Activated CD4-positive, alpha-beta T cell treated with anti-CD3 and anti-CD28 coated beads, Interleukin-2, Interleukin-6, amounts not matched to agents 100 ng/mL and 50 ng/mL, durations not matched to agents 16 hours and 8 hours (primary cell): ENCODE measurements around the gene OTUD5.
"Not testable (repeated sequence)": the region's sequence is repeated elsewhere in the genome, so short reads cannot be mapped to it uniquely, and the experiment has no call there.

Experiments
- DNase-seq: peaks from one replicate; pipeline ENCODE4 v3.0.0-alpha.2; 2020

The OTUD5 gene

DNA sequence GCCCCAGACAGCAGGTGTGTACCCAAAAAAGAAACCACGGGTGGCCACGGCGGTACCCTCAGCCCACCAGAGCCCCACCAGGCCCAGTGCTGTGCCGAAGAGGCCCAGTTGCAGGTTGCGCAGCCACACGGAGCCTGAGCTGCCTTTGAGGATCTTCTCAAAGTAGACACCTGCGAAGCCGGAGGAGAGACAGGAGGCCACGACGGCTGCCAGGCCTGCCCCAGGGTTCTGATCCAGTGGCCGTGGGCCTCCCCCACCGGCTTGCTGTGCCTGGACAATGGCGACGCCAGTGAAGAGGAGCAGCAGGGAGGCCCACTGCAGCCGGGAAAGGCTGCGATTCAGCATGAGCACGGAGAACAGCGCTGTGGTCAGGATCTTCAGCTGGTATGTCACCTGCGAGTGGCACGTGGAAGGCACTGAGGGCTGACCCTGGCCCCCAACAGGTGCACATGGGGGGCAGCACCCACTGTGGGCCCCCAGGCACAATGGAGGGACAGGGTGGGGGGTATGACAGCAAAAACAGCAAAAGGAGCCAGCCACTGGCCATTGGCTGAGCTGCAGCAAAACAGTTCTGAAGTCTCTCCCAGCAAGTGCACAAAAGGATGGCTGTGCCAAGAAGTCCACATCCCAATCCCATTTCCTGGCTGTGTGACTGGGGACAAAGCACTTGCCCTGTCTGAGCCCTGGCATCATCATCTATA is 52.2 kb downstream of the OTUD5 start:
- DNase-seq, result no peak

DNA sequence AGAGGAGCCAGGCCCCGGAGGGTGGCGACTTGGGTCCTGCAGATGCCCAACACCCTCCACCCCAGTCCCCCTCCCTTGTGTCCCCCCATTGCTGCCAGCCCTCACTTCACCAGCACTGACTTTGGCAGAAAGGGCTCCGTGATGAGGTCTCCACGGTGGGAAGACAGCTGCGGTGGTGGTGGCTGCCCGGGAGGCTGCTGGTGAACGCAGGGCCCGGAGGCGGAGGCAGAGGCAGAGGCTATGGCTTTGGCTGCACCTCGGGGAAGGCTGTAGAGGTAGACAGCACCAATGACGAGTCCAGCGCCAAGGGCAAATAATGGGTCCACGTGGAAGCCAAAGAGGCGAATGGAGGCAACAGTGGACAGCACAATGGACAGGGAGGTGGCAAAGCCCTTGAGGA is 52.8 kb downstream of the OTUD5 start:
- DNase-seq, result no peak

DNA sequence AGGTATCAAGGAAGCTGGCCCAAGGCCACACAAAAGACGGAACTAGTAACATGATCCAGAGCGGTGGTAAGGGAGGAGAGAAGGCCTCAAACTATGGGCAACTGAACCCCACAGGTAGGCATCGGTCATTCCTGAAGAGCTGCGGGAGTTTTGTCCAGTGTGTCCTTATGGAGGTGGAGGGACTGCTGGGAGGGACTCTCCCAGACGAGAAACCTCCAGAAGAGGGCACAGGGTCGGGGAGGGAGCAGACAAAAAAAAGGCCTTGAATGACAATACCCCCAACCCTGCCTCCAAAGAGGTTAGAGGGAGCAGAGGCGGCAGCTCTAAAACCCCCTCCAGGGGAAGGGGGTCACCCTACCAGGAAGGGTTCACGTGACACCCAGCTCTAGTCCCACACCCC is 53.2 kb downstream of the OTUD5 start:
- no peak for DNase-seq

DNA sequence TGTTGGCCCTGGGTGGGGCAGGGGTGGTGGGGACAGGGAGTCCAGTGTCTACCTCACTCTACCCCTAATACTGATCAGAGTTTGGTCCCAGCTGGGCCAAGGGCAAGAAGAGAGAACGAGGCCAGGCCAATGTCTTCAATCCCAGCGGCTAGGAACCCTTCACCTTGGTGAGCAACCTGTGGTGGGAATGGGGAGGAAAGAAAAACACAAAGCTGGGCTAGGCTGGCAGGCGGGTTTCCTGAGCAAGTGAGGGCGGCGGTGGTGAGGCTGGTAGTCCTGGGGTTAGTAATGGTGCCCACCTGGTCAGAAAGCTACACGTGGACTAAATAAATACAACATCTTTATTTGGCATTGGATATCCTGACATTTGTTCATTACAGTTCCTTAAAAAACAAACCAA is 54.1 kb downstream of the OTUD5 start:
- no peak for DNase-seq

DNA sequence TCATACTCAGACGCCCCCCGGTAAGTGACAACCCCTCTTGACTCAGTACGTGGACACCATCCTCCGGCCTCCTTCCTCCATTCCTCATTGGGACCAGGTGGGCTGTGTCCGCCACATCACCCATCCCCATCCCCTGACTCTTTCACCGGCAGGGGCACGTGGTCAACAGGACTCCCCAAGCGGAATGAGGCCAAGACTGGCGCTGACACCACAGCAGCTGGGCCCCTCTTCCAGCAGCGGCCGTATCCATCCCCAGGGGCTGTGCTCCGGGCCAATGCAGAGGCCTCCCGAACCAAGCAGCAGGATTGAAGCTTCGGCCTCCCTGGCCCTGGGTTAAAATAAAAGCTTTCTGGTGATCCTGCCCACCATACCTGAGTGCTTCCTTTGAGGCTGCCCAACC is 54.6 kb downstream of the OTUD5 start:
- DNase-seq, result no peak

DNA sequence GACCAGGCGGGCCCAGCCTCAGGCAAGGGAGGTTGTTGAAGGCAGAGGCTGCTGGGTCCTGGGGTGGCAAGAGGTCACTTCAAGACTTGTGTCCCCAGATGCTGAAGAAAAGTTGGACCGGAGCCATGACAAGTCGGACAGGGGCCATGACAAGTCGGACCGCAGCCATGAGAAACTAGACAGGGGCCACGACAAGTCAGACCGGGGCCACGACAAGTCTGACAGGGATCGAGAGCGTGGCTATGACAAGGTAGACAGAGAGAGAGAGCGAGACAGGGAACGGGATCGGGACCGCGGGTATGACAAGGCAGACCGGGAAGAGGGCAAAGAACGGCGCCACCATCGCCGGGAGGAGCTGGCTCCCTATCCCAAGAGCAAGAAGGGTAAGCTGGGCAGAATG is 55.3 kb downstream of the OTUD5 start:
- no peak for DNase-seq

DNA sequence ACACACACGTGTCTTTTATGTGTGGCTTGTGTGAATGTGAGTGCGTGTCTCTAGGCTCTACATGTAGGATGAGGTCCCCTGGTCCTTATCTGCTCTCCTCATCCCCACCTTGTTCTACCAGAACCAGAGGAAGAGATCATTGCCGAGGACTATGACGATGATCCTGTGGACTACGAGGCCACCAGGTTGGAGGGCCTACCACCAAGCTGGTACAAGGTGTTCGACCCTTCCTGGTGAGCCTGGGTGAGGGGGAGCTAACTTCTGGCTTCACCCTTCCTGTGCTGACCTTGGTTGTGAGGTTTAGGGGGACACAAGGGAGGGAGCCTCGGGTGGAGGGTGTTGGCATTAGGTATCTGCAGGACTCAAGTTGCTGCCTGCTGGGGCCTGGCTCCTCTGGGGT is 56.3 kb downstream of the OTUD5 start:
- no peak for DNase-seq

DNA sequence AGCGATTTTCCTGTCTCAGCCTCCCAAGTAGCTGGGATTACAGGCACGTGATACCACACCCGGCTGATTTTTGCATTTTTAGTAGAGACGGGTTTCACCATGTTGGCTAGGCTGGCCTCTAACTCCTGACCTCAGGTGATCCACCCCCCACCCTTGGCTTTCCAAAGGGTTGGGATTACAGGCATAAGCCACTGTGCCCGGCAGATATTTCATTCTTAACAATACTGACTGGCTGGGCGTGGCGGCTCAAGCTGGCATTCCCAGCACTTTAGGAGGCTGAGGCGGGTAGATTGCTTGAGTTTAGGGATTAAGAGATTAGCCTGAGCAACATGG is 58.4 kb downstream of the OTUD5 start:
- DNase-seq, result no peak

DNA sequence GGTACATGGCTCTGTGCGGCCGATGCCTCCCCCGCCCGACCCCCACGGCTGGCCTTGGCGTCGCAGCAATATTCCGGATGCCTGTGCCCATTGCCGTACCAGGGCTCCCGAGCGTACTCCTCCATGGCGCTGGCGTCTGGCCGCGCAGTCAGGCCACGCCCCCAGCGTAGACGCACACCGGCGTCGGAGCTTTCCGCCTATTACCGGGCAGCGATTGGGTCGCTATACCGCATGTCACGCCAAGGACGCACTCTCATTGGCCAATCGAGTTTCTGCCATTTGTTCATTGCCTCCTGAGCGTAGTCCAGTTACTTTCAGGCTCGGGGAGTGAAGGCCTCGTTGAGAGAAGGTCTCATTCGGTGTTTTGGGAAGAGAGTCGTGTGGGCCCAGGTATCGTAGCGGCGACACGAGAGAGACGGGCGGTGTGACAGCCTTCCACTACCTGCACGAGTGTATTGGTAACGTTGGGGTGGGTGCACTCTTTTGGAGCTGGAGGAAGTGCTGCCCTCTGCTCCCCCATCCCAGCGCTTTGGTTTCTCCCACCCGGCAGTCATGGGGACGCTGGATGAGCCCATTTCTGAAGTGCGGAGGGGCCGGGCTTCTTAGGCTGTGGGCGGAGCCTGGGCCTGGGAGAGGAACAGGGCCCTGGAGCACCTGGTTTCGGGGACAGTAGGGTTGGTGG is 59.6 kb downstream of the OTUD5 start, which contains the start of the genes PQBP1 and TIMM17B:
Gene PQBP1, plus strand, starts transcription at position 306 of the 682 bp plus-strand sequence. CDS start 580 bp downstream, outside the sequence.
Gene TIMM17B, minus strand, starts transcription at position 144 of the 682 bp plus-strand sequence. Its CDS starts 19 bp downstream, at position 125.
- DNase-seq, result peak; percentile 92

DNA sequence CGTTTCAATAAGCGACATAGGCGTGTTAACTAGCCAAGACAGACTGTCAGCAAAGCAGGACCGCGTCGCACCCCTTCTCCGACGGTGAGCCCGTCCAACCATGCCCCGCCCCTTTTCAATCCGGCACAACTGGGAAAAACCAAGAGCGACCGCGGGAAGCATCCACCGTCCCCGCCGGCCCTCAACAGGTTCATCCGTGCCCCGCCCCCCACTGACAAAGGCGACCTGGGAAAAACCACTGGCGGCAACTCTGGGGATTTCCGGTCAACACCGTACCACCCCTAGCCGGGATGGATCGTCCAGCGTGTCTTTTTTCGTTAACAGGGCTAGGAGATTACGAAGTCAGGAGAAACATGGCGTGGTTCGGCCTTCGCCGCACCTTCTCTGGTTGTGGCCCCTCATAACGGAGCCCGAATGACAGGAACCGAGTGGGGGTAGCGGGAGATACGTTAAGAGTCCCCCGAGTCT is 60.2 kb downstream of the OTUD5 start:
- DNase-seq, result peak; percentile 66

DNA sequence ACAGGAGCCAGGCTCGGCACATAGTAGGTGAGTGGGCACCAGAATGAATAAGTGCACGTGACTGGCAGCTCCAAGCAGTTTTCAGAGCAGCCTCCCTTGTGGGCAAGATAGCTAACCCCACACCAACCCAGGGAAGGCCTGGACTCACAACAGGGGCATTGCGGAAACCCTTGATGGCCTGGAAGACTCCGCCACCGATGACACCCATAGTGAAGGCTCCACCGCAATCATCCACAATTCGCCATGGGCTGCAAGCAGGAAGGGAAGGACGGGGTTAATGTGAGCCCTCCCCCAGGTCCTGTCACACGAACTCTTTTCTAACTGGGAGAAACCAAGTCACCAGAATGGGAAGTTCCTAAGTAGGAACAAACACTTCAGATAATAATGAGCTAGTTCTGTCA is 60.8 kb downstream of the OTUD5 start:
- DNase-seq, result no peak

DNA sequence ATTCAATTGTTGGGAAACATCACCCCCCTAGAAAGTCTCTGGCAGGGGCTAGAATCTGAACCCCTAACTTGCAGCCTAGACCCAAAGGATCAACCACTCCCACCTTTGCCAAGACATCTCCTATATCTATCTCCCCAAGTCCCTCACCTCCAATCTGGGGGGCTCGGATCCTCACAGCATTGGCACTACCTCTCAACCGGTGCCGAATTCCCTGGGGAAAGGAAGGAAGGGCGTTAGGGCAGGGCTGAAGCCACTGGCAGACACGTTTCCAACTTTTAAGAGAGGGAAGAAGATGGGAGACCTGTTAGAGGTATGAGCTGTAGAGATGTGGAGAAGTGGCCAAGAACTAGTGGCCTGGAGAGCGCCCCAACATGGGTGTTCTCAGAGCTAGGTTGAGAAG is 62.5 kb downstream of the OTUD5 start:
- no peak for DNase-seq

DNA sequence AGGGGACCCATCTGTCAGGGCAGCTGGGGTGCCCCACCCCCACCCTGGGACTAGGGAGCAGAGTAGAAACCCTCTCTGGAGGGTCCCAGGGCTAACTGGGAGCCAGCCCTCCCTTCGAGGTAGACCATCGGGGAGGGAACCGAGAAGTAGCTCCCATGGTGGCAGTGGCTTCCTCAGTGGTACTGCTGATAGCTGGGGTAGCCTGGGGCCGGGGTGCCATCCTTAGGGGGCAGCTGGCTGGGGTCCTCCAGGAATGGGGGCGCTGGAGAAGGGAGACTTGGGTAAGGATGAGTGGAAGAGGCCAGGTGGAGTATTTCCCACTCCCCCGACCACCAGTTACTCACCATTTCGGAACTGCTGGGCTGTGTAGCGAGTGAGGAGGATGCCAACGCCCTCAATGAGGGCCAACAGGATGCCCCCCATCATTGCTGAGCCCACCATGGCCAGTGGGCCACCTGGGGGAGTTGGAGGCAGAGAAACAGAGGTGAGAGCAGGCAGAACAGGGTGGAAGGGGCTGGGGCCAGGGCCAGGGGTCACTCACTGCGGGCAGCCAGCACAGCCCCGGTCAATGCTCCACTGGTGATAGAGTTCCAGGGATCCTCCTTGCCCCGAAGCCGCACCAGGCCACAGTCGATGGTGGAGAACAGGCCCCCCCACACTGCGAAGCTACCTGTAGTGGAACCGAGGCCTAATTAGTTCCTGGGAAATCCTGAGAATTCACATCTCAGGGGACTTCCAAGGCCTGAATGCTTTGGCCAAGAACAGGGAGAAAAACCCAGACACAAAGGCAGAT is 63.7 kb downstream of the OTUD5 start:
- DNase-seq, result no peak

DNA sequence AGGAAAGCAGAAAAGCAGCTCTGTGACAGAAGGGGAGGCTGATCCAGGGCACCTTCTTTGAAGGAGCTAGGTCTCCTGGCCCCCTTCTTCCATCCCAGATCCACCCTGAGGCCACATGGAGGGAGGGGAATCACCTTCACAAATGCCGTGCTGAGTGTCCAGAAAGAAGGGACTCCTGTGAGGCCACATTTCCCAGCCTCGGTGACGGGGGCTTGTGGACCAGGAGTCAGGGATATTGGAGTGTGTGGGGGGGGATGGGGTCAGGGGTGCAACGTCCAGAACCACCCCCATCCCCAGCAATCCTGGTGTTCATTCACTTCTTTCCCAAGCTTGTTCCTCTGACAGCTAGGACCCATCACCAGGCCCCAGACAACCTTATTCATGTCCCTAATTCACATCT is 64.5 kb downstream of the OTUD5 start:
- no peak for DNase-seq

DNA sequence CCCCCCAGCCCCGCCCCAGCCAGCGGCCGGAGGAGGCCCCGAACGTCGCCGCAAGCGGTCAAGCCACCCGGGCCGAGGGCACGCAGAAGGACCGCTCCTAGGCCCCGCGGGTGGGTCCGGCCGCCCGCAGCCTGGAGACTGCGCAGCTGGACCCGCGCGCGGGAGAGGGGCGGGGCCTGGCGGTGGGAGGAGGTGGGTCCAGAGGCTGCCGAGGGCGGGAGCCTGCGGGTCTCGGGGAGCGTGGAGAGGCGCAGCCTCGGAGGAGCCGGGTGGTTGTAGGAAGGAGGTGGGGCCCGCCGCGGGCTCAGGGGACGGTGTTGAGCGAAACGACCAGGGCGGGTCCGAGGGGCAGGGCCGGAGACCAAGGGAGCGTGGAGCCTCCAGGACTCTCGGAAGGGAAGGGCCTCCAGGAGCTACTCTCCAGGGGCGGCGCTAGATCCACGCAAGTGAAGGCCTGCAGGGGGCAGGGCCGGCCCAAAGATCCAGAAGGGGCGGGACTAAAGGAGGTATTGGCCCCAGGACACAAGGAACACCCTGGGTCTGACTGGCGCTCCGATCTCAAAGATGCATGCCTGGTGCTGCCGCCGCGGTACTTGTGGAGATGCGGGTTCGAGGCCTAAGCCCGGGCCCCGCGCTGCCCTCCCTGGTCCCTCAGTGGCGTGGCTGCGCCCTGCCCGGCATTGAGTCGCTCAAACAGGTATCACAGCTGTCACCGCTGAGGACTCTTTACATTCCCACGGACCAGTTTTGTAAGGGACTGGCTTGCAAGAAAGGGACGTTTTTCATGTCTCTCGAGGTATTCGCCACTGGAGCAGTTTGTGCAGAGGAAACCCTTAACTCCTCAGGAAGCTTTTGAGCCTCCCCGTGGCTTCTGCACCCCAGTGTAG is 65.8 kb downstream of the OTUD5 start:
- peak; percentile 77 for DNase-seq

DNA sequence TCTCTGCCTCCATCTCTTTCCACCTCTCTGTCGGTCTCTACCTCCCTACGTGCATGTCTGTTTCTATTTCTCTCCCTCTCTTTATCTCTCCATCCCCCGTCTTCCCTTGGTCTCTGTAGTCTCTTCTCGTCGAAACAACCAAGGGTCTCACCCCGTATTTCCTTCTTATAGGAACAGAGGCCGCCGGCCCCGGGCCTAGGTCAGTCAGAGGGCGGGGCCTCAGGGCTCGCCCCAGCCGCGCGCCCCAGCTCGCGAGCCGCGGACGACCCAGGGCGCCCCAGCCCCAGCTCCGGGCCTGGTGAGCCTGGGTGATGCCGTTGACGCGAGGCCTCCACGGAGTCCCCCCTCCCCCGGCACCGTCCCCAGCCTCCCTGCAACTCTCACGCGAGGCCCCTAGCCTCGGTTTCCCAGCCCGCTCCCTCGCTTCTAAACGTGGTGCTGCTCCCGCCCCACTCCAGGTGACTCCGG is 66.4 kb downstream of the OTUD5 start:
- peak; percentile 18 for DNase-seq

DNA sequence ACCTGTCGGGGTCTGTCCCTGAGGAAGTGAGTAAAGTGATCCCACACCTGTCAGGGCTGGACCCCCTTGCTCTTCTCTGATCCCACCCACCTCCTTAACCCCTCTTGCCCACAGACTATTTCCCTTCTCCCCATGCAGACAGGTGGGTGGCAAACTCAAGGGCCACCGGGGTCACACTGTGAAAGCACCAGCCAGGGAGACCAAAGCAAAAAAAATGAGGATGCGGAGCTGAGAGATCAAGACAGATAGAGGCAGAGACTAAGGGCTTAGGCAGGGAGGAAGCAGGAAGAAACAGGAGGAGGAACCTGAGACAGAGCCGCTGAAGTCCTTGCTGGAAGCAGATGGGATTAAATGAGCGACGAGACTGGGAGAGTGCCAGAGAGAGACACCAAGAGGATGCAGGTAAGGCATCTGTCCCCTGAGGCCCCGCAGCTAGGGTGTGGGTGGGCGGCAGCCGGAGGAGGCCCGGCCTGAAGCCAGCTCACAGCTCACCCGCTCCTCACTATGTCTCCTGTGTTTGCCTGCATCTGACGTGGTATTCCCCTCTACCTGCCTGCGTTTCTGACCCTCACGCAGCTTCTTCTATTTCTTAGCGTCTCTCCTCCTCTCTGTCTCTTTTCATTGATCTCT is 67.0 kb downstream of the OTUD5 start:
- no peak for DNase-seq

DNA sequence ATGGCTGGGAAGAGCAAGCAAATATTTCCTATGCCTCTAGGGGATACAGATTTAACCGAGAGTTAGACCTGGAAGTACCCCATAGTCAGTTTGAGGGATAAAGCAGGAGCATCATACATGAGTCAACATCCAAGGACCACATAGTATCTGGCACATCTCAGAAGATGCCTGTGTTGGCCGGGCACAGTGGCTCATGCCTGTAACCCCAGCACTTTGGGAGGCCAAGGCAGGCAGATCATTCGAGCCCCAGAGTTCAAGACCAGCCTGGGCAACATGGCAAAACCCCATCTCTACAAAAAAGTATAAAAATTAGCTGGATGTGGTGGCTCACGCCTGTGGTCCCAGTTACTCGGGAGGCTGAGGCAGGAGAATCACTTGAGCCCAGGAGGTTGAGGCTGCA is 70.8 kb downstream of the OTUD5 start:
- not testable (repeated sequence) for DNase-seq

DNA sequence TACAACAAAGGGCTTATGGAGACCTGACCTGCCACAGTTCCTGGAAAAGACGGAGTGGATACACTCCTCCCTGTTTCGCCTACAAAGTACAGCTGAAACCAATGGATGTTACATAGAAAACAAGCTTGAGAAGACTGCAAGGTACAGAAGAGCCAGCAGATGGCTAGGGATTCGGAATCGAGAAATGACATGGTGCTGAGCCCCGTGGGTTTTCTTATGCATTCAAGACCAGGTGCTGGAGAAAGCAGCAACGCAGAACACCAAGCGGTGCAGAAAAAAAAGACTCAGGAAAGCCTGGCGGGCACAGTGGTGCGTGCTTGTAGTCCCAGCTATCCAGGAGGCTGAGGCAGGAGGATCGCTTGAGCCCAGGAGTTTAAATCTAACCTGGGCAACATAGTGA is 73.7 kb downstream of the OTUD5 start:
- no peak for DNase-seq

DNA sequence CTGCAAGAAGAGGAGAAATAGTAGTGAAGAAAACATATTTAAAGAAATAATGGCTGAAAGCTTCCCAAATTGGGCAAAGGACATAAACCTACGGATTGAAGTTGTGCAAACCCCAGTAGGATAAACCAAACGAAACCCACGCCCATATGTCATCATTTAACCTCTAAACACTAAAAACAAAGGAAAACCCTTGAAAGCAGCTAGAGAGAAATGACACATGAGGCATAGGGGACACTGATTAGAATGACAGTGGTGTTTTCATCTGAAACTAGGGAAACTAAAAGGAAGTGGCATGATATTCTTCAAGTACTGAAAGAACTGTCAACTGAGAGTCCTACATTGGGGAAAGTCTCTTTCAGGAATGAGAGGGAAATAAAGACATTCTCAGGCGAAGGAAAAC is 80.5 kb downstream of the OTUD5 start:
- DNase-seq, result not testable (repeated sequence)
